22Rv1 (cell line): ENCODE results near the gene ENC1.

ENCODE experiments used
- H3K27ac ChIP-seq: fragments of 450-650 bp; 2 replicates; pipeline ENCODE4 v1.5.1; 2017
- ZFX ChIP-seq: fragments of 450-650 bp; IDR thresholded peaks from 2 replicates; pipeline ENCODE4 v1.6.1; 2017; ENCODE audit warnings: antibody characterized with exemption, borderline replicate concordance
- TF ChIP-seq, protein P1 (sequence below): fragments of 450-650 bp; IDR thresholded peaks from 2 replicates; pipeline ENCODE4 v1.5.1; 2017; ENCODE audit warnings: mild to moderate bottlenecking

Gene ENC1

DNA sequence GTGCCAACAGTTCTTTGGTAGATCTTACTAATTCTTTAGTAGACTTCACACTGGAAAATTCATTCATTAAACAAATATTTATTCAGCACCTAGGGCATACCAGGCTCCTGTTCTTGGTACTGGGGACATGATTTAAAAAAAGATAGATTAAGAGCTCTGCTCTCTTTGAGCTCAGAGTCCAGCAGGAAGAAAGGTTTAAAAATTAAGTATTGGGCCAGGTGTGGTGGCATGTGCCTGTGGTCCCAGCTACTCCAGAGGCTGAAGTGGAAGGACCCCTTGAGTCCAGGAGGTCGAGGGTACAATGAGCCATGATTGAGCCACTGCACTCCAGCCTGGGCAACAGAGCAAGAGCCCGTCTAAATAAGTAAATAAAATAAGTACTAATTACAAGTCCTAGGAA, 41.4 kb downstream of the ENC1 start:
- TF ChIP-seq, protein P1, sequence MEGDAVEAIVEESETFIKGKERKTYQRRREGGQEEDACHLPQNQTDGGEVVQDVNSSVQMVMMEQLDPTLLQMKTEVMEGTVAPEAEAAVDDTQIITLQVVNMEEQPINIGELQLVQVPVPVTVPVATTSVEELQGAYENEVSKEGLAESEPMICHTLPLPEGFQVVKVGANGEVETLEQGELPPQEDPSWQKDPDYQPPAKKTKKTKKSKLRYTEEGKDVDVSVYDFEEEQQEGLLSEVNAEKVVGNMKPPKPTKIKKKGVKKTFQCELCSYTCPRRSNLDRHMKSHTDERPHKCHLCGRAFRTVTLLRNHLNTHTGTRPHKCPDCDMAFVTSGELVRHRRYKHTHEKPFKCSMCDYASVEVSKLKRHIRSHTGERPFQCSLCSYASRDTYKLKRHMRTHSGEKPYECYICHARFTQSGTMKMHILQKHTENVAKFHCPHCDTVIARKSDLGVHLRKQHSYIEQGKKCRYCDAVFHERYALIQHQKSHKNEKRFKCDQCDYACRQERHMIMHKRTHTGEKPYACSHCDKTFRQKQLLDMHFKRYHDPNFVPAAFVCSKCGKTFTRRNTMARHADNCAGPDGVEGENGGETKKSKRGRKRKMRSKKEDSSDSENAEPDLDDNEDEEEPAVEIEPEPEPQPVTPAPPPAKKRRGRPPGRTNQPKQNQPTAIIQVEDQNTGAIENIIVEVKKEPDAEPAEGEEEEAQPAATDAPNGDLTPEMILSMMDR: no peak
- TF ChIP-seq ZFX: no peak
- no peak overlapping the region for H3K27ac ChIP-seq

DNA sequence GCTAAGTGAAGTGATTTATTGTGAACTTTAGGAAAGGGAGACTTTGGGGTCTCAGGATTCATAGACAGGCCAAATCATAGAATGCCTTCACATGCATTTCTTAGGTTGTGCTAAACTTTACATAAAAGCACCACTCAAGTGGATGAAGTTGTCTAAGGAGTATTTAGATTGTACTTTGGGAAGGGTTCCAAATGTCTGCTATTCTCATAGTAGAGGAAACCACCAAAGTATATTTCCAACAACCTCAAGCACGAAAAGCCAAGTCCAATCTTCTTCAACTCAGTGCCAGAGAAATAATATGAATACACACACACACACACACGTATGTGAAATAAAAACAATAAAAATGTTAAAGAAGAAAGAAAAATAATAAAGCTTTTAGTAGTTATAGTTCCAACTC, 41.8 kb downstream of the ENC1 start:
- TF ChIP-seq ZFX: no peak
- TF ChIP-seq, protein P1: no peak
- H3K27ac ChIP-seq: no peak overlapping the region

DNA sequence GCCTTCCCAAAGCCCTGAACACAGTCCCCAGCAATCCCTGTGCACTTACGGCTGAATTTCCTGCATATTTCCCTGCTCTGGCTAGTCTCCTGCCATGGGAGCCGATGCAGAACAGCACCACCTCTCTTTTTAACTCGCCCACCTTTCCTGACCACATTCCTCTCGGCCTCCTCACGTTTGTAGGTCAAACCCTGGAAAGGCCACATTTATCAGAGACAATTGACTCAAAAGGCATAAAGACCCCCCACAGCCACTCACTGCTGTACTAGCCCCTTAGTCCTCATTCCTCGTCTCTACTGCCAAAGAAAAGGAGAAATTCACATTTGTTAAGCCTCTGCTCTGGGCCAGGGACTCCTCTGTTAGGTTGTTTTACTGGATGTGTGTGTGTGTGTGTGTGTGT, 43.6 kb downstream of the ENC1 start:
- no peak overlapping the region for H3K27ac ChIP-seq

DNA sequence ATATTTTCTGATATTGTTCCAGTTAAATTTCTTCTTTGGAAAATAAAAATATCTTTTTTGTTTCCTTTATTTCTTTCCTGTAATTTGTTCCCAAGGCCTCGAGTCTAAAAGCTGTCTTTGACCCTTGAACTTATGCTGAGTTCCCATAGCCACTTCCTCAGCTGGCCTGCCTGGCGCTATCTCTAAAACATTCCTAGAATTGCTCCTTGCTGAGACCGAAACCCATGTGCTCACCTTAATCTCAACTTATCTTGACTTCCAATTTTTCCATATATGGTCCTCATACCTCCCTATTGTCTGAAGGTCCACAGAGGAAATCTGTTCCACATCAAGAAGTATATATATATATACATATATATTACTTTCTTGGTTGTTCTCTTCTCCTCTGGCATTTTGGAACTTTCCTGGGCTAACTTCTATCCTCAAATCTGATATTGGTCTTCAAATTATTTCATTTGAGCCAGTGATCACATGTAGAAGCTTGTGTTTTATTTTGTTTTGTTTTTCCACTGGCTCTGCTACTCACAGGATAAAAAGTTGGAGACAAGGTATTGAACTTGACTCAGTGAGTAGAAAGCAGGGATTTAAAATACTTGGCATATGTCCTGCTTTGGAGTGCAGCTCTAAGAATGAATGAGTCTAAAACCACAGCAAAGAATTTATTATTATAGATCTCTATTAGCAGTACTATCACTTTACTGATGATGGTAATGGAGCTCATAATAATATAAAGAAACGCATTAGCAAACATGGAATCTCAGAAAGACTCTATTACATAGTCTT, 45.2 kb downstream of the ENC1 start:
- no peak overlapping the region for H3K27ac ChIP-seq
- no peak for TF ChIP-seq ZFX
- TF ChIP-seq, protein P1: no peak

More for the DNA sequence above, 43.6 kb downstream of the ENC1 start:
- no peak for TF ChIP-seq ZFX
- TF ChIP-seq, protein P1: no peak

DNA sequence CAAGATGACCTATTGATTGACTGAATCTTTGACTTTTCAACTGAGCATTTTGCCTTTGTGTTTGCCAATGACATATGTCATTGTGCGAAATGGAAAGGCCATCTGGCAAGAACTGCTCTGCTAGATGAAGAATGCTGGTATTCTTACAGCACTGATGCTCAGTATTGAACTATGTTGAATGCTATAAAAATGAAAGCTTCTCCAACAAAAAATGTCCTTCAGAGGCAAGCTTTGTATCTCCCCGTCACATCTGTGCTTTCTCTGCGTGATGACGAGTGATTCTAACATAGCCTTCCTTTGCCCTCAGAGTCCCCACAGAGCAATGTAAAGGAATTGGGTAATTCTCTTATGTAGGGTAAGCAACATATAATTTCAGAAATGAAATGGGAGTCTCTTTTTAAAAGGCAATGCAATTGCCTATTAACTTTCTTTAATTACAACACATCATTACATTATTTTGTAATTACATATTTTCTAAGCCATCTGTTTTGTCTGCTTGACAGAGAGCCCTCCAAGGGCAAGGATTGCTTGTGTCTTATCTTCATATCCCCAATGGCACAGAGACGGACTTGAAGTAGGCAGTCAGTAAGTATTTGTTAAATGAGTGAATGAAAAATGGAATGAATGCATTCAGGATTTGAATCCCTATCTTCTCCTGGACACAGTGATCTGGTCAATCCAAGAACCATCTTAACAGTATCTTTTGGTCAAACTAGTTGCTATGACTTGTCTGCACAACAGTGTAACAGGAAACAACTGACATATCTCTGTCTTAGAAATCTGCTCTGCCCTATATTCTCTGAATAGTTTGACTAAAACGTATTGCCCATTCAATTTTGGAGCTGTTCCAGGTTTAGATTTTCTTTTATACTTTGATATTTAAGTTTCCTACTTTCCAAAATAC, 46.1 kb downstream of the ENC1 start:
- TF ChIP-seq ZFX: no peak
- TF ChIP-seq, protein P1: no peak
- no peak overlapping the region for H3K27ac ChIP-seq

DNA sequence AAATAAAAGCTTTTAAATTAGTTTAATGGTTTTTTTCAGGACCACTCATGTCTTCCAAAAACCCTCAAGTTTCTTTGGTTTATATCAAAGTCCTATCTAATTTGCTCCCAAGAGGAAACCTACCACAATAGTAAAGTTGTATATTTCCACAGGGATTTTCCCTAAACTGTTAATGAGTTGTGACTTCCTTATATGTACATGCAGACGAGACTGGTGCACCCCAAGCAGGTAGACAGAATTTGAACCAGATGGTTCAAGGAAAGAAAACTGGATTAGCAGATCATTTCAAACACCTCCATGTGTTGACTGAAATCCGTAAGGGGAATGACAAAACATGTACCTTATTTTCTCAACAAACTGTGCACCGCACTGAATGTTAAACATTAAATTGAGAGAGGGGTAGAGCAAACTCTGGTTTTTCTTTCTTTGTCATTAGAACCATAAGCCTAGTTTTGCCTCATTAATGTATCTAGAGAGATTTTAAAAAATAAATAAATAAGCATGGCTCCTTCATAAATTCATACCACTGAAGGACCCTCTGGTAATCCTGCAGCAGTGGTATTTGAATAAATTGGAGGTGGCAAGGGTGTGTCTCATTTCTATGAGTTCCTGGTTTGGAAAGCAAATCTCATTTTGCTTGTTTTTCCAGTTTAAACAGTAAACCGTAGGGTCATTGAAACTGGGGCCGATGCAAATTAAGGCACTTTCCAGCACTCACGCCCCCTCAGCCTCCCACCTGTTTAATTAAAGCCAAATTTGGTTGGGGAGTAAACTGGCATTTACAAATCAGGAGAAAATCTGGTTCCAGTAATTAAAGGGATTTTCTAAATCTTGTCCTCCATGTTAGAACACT, 51.1 kb downstream of the ENC1 start:
- H3K27ac ChIP-seq: no peak overlapping the region
- TF ChIP-seq, protein P1: no peak
- no peak for TF ChIP-seq ZFX
